K562 (cell line): Measurements from ENCODE around the gene ZBTB20. TPM values are rescaled to one million over a fixed set of nuclear protein-coding genes. Genes with fewer than 3 reads are reported as not detected.

ENCODE experiments used
- ATAC-seq: fragments of 200-7000 bp; cut with Tn5 transposase; 3 replicates; pipeline ENCODE4 v1.9.1; 2020; ENCODE audit warnings: moderate library complexity
- BruUV-seq: library from RNA; stranded (reverse); fragments of 400-500 nt; replicated peaks from 2 replicates; lab custom pipeline; 2021; lab: Mats Ljungman, UMichigan
- CTCF ChIA-PET: fragments of 300-600 bp; formaldehyde crosslinking; extraction: SDS; loops from one replicate; lab custom pipeline; 2021; ENCODE audit warnings: low intra/inter-chr PET ratio; lab: Yijun Ruan, JAX
- POLR2A ChIA-PET: fragments of 300-600, 350-650 bp; sonication (Branson Sonifier 250); formaldehyde crosslinking; extraction: SDS; loops from one replicate; lab custom pipeline; 2021; ENCODE audit warnings: antibody characterized with exemption, inconsistent platforms; lab: Yijun Ruan, JAX
- DNase-seq, 4 experiments: peaks; one replicate each; pipeline versions ENCODE4 v3.0.0 to v3.0.0-alpha.2; 2011 to 2018; ENCODE audit warnings: low spot score in 3 of 4, mixed read lengths in 3 of 4; ENCODE audit errors: extremely low read depth in 1 of 4
- FAIRE-seq: peaks from 2 replicates; lab custom pipeline; 2011; peaks lifted over from hg19 to GRCh38; lab: Jason Lieb, UNC
- H2AFZ ChIP-seq: 2 replicates; pipeline ENCODE4 v1.6.0; 2011; ENCODE audit warnings: low read depth, low read length, control low read depth, inconsistent platforms
- H3K27ac ChIP-seq: fragments of 200-600 bp; 3 replicates; pipeline ENCODE4 v1.8.0; 2011; ENCODE audit warnings: low read depth, mild to moderate bottlenecking, control low read depth, inconsistent platforms, low read length, moderate library complexity, mixed read lengths; ENCODE audit errors: extremely low read depth
- H3K27me3 ChIP-seq, 2 experiments: fragments of 300-600 bp in 1 of 2; 2 replicates in 1 of 2; 3 replicates in 1 of 2; pipeline versions ENCODE4 v1.6.0 to v1.8.0; 2011; ENCODE audit warnings: inconsistent platforms in 2 of 2, low read length in 2 of 2, mild to moderate bottlenecking in 1 of 2, mixed read lengths in 1 of 2, moderate library complexity in 1 of 2; ENCODE audit not compliant: control insufficient read depth in 2 of 2, insufficient read depth in 2 of 2
- H3K36me3 ChIP-seq: fragments of 300-600 bp; 3 replicates; pipeline ENCODE4 v1.8.0; 2011; ENCODE audit warnings: mild to moderate bottlenecking, low read length, inconsistent platforms; ENCODE audit not compliant: control insufficient read depth, insufficient read depth
- H3K4me1 ChIP-seq, 2 experiments: fragments of 200-600 bp in 1 of 2; replicated peaks in 1 of 2; 2 replicates in 1 of 2; 3 replicates in 1 of 2; pipeline versions ENCODE4 v1.5.1 to v1.8.0; 2011; ENCODE audit warnings: inconsistent platforms in 2 of 2, low read length in 2 of 2, mild to moderate bottlenecking in 1 of 2, mixed read lengths in 1 of 2, moderate library complexity in 1 of 2; ENCODE audit not compliant: control insufficient read depth in 2 of 2, insufficient read depth in 2 of 2
- H3K4me2 ChIP-seq: 2 replicates; pipeline ENCODE4 v1.6.1; 2011; ENCODE audit warnings: low read length, control low read depth, inconsistent platforms, mixed read lengths; ENCODE audit not compliant: insufficient read depth
- H3K4me3 ChIP-seq: fragments of 200-600 bp; sonication (generic), shearing (Covaris generic); 2 replicates; pipeline ENCODE4 v1.5.1; 2016; ENCODE audit warnings: control low read depth, inconsistent platforms
- H3K79me2 ChIP-seq: fragments of 200-600 bp; 3 replicates; pipeline ENCODE4 v1.8.0; 2011; ENCODE audit warnings: low read length, inconsistent platforms; ENCODE audit not compliant: control insufficient read depth, insufficient read depth
- H3K9ac ChIP-seq, 2 experiments: 2 replicates each; pipeline versions ENCODE4 v1.6.0 to v1.6.1; 2011; ENCODE audit warnings: low read depth in 2 of 2, low read length in 2 of 2, control low read depth in 1 of 2, inconsistent platforms in 1 of 2, mild to moderate bottlenecking in 1 of 2, mixed read lengths in 1 of 2; ENCODE audit not compliant: insufficient read depth in 1 of 2
- H3K9me1 ChIP-seq: one replicate; pipeline ENCODE4 v1.6.0; 2011; ENCODE audit warnings: inconsistent platforms, mild to moderate bottlenecking, low read length, moderate library complexity; ENCODE audit not compliant: control insufficient read depth, insufficient read depth
- H3K9me3 ChIP-seq: replicated peaks from 2 replicates; pipeline ENCODE4 v1.5.1; 2011; ENCODE audit warnings: low read depth, low read length, inconsistent platforms; ENCODE audit not compliant: control insufficient read depth, insufficient read depth
- H4K20me1 ChIP-seq: replicated peaks from 2 replicates; pipeline ENCODE4 v1.6.1; 2011; ENCODE audit warnings: low read length, inconsistent platforms, mixed read lengths; ENCODE audit not compliant: control insufficient read depth, insufficient read depth
- BHLHE40 ChIP-seq: IDR thresholded peaks from 2 replicates; pipeline ENCODE4 v1.6.1; 2011; ENCODE audit warnings: low read length, improper control_type of control experiment
- BMI1 ChIP-seq: fragments of 150-350 bp; IDR thresholded peaks from 2 replicates; pipeline ENCODE4 v1.6.1; 2014; ENCODE audit warnings: low read length
- GTF2A2 ChIP-seq: IDR thresholded peaks from 2 replicates; pipeline ENCODE4 v1.6.1; 2016; ENCODE audit warnings: mild to moderate bottlenecking, missing genetic modification characterization, missing compliant biosample characterization
- POLR2B ChIP-seq: fragments of 450-650 bp; IDR thresholded peaks from 2 replicates; pipeline ENCODE4 v1.6.1; 2018; ENCODE audit warnings: low read depth; ENCODE audit not compliant: partially characterized antibody
- RREB1 ChIP-seq: fragments of 250-450 bp; sonication (Bioruptor Pico); IDR thresholded peaks from 2 replicates; pipeline ENCODE4 v1.4.0; 2020
- U2AF1 ChIP-seq: fragments of 200-400 bp; formaldehyde crosslinking; optimal IDR thresholded peaks from 2 replicates; pipeline ENCODE3; 2017; ENCODE audit warnings: mild to moderate bottlenecking, low read depth, low read length, moderate library complexity
- ZNF586 ChIP-seq: fragments of 450-650 bp; formaldehyde crosslinking; conservative IDR thresholded peaks from 2 replicates; pipeline ENCODE4 v1.4.0; 2020; ENCODE audit warnings: mild to moderate bottlenecking, moderate library complexity
- WGBS: fragments of 100-300 bp; shearing (Covaris generic); methylation state at CpG from one replicate; pipeline ENCODE4 v1.1.6; 2016; ENCODE audit warnings: low coverage, mixed read lengths; ENCODE audit not compliant: insufficient coverage; ENCODE audit errors: missing lambda C conversion rate; 5-methylcytosine and 5-hydroxymethylcytosine counted together
- in situ Hi-C: fragments of 300-500 bp; cut with MboI; formaldehyde crosslinking; loops from 4 replicates; pipeline ENCODE4 v1.15.0; 2018; ENCODE audit warnings: inconsistent platforms, mixed read lengths
- intact Hi-C: fragments of 100-400 bp; cut with micrococcal nuclease; formaldehyde crosslinking; loops from 2 replicates; pipeline ENCODE4 v1.14.2; 2022
- polyA plus RNA-seq, 8 experiments: library from polyadenylated mRNA; depleted of rRNA in 4 of 8; stranded (reverse) in 5 of 8; unstranded in 3 of 8; fragments of >200 nt; fragmentation: Nextera tagmentation in 2 of 8; fragmentation: Illumina TruSeq in 1 of 8; extraction: Ambion mirVana in 2 of 8; extraction: Trizol in 1 of 8; gene quantifications; 2 replicates each; pipeline versions ENCODE4 v1.2.1 to v1.2.3, GENCODE V29; 2011 to 2014; ENCODE audit warnings: inconsistent platforms in 1 of 8, missing spikeins in 1 of 8
- total RNA-seq, 7 experiments: library from RNA; depleted of rRNA in 6 of 7; stranded (reverse); fragments of >200 nt in 6 of 7; fragmentation: Illumina TruSeq in 2 of 7; extraction: Trizol in 2 of 7; gene quantifications; 2 replicates each; pipeline versions ENCODE4 v1.2.1 to v1.2.3, GENCODE V29; 2011 to 2021; ENCODE audit warnings: low replicate concordance in 1 of 7

The ZBTB20 gene
- total and polyA plus RNA-seq, 9 of the 15 experiments (the other 6 are each of a cell fraction or from before 2014, with no cell fraction given), result 0.17 to 1.7 (median 0.45) TPM

GRCh38 chr3:114852966-114853365, 294.1 kb downstream of the ZBTB20 start:
- POLR2A ChIA-PET, result no interaction called here
- BruUV-seq, result no TSS peak
- intact Hi-C loops (no loop called here), in situ Hi-C loops (no loop called here)
- DNase-seq (no peak), FAIRE-seq (no peak), ATAC-seq (no peak)
- Histone ChIP-seq H3K4me2 (no peak overlapping the region), H3K36me3 (no peaks in the 10 kb centered on the region), H2AFZ (no peak overlapping the region), H3K27ac (no peak overlapping the region), H3K4me1 (no peaks in the 10 kb centered on the region), H3K9ac (no peak overlapping the region), H3K79me2 (no peaks in the 10 kb centered on the region), H4K20me1 (no peaks in the 10 kb centered on the region), H3K9me3 (no peaks in the 10 kb centered on the region), H3K27me3 (no peaks in the 10 kb centered on the region), H3K9me1 (no peaks in the 10 kb centered on the region), H3K4me3 (no peak overlapping the region)
- CTCF ChIA-PET, result no interaction called here
- 13% methylated on average over 3 of the region's 3 CpGs for WGBS
- TF ChIP-seq ZNF586 (CRISPR knock-in tag), result no peak
- TF ChIP-seq BMI1, result no peak
- TF ChIP-seq POLR2B, result no peak
- no peak for TF ChIP-seq RREB1 (CRISPR knock-in tag)
- no peak for TF ChIP-seq U2AF1
- TF ChIP-seq BHLHE40, result no peak
- no peak for TF ChIP-seq GTF2A2
